ENCODE measurements around the gene LRRN4CL.

DNA sequence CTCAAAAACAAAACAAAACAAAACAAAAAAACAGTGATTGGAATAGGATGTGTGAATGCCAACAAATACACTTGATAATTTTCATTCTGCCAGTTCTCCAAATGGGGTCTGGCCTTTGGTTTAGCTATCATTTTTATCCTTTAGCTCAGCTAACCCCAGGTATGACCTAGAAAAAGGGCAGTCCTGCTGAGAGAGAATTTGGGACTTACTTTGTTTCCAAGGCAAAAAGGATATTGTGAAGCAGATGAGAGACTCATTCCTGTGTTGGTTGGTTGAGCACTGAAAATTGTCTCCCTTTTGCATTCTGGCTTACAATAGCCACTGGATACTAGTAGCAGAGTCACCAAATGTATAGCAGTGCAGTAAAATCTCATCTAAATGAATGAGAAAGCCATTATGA is 47.9 kb upstream of the LRRN4CL start:
- TF ChIP-seq, protein P1, sequence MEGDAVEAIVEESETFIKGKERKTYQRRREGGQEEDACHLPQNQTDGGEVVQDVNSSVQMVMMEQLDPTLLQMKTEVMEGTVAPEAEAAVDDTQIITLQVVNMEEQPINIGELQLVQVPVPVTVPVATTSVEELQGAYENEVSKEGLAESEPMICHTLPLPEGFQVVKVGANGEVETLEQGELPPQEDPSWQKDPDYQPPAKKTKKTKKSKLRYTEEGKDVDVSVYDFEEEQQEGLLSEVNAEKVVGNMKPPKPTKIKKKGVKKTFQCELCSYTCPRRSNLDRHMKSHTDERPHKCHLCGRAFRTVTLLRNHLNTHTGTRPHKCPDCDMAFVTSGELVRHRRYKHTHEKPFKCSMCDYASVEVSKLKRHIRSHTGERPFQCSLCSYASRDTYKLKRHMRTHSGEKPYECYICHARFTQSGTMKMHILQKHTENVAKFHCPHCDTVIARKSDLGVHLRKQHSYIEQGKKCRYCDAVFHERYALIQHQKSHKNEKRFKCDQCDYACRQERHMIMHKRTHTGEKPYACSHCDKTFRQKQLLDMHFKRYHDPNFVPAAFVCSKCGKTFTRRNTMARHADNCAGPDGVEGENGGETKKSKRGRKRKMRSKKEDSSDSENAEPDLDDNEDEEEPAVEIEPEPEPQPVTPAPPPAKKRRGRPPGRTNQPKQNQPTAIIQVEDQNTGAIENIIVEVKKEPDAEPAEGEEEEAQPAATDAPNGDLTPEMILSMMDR (IDR thresholded peaks at IDR 0.05), result no peak
- no peak for TF ChIP-seq POLR2AphosphoS5 (IDR thresholded peaks at IDR 0.05)
